HepG2 (cell line): Measurements from ENCODE around the gene NR1H3.

Source experiments
- E2F1 ChIP-seq: sonication (generic); formaldehyde crosslinking; IDR thresholded peaks from 2 replicates; pipeline ENCODE4 v1.5.0; 2020; ENCODE audit warnings: missing genetic modification reagents
- ESRRA ChIP-seq: sonication (generic); formaldehyde crosslinking; IDR thresholded peaks from 2 replicates; pipeline ENCODE4 v1.5.1; 2020; ENCODE audit warnings: mild to moderate bottlenecking, low read depth, missing genetic modification reagents
- FOXP1 ChIP-seq, 2 experiments: fragments of 450-650 bp in 1 of 2; IDR thresholded peaks; 2 replicates each; pipeline ENCODE4 v1.6.1; 2017 to 2018; ENCODE audit warnings: antibody characterized with exemption in 1 of 2
- TFDP2 ChIP-seq: sonication (generic); formaldehyde crosslinking; IDR thresholded peaks from 2 replicates; pipeline ENCODE4 v1.4.0; 2020; ENCODE audit warnings: missing genetic modification reagents
- XBP1 ChIP-seq: sonication (generic); formaldehyde crosslinking; IDR thresholded peaks from 2 replicates; pipeline ENCODE4 v1.5.0; 2020; ENCODE audit warnings: missing genetic modification reagents
- ZNF274 ChIP-seq: sonication (generic); formaldehyde crosslinking; IDR thresholded peaks from 2 replicates; pipeline ENCODE4 v1.5.1; 2020; ENCODE audit warnings: mild to moderate bottlenecking, missing genetic modification reagents
- ZNF660 ChIP-seq: sonication (generic); formaldehyde crosslinking; IDR thresholded peaks from 2 replicates; pipeline ENCODE4 v1.5.1; 2020; ENCODE audit warnings: mild to moderate bottlenecking, low read depth, missing genetic modification reagents, borderline replicate concordance
- TF ChIP-seq, protein P1 (sequence below): sonication (generic); formaldehyde crosslinking; IDR thresholded peaks from 2 replicates; pipeline ENCODE4 v1.4.0; 2020; ENCODE audit warnings: missing genetic modification reagents
- TF ChIP-seq, protein P2 (sequence below): sonication (generic); formaldehyde crosslinking; IDR thresholded peaks from 2 replicates; pipeline ENCODE4 v1.4.0; 2020; ENCODE audit warnings: mild to moderate bottlenecking, missing genetic modification reagents, borderline replicate concordance

GRCh38 chr11:47220401-47220821, 37.4 kb upstream of the NR1H3 start:
- TF ChIP-seq TFDP2 (no peak), ESRRA (no peak), XBP1 (CRISPR knock-in tag) (no peak), E2F1 (no peak), ZNF274 (no peak), FOXP1 (IDR thresholded peaks at IDR 0.05) (no peak), FOXP1 (CRISPR knock-in tag; IDR thresholded peaks at IDR 0.05) (no peak), ZNF660 (CRISPR knock-in tag) (no peak)
- TF ChIP-seq, protein P1, sequence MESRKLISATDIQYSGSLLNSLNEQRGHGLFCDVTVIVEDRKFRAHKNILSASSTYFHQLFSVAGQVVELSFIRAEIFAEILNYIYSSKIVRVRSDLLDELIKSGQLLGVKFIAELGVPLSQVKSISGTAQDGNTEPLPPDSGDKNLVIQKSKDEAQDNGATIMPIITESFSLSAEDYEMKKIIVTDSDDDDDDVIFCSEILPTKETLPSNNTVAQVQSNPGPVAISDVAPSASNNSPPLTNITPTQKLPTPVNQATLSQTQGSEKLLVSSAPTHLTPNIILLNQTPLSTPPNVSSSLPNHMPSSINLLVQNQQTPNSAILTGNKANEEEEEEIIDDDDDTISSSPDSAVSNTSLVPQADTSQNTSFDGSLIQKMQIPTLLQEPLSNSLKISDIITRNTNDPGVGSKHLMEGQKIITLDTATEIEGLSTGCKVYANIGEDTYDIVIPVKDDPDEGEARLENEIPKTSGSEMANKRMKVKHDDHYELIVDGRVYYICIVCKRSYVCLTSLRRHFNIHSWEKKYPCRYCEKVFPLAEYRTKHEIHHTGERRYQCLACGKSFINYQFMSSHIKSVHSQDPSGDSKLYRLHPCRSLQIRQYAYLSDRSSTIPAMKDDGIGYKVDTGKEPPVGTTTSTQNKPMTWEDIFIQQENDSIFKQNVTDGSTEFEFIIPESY (CRISPR knock-in tag): no peak
- TF ChIP-seq, protein P2, sequence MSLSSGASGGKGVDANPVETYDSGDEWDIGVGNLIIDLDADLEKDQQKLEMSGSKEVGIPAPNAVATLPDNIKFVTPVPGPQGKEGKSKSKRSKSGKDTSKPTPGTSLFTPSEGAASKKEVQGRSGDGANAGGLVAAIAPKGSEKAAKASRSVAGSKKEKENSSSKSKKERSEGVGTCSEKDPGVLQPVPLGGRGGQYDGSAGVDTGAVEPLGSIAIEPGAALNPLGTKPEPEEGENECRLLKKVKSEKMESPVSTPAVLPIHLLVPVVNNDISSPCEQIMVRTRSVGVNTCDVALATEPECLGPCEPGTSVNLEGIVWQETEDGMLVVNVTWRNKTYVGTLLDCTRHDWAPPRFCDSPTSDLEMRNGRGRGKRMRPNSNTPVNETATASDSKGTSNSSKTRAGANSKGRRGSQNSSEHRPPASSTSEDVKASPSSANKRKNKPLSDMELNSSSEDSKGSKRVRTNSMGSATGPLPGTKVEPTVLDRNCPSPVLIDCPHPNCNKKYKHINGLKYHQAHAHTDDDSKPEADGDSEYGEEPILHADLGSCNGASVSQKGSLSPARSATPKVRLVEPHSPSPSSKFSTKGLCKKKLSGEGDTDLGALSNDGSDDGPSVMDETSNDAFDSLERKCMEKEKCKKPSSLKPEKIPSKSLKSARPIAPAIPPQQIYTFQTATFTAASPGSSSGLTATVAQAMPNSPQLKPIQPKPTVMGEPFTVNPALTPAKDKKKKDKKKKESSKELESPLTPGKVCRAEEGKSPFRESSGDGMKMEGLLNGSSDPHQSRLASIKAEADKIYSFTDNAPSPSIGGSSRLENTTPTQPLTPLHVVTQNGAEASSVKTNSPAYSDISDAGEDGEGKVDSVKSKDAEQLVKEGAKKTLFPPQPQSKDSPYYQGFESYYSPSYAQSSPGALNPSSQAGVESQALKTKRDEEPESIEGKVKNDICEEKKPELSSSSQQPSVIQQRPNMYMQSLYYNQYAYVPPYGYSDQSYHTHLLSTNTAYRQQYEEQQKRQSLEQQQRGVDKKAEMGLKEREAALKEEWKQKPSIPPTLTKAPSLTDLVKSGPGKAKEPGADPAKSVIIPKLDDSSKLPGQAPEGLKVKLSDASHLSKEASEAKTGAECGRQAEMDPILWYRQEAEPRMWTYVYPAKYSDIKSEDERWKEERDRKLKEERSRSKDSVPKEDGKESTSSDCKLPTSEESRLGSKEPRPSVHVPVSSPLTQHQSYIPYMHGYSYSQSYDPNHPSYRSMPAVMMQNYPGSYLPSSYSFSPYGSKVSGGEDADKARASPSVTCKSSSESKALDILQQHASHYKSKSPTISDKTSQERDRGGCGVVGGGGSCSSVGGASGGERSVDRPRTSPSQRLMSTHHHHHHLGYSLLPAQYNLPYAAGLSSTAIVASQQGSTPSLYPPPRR (CRISPR knock-in tag): no peak
